Astrocyte (in vitro differentiated cells and primary cell): ENCODE results near the gene REEP3. TPM values are rescaled to one million over a fixed set of nuclear protein-coding genes. Genes with fewer than 3 reads are reported as not detected.

Experiments used
- DNase-seq: peaks from one replicate; pipeline ENCODE4 v3.0.0-alpha.2; 2010; ENCODE audit warnings: low read depth
- FAIRE-seq: peaks from 2 replicates; lab custom pipeline; 2011; peaks lifted over from hg19 to GRCh38; lab: Jason Lieb, UNC
- H2AFZ ChIP-seq: 2 replicates; pipeline ENCODE4 v1.6.0; 2012; ENCODE audit warnings: low read depth, low read length, inconsistent platforms
- H3K27ac ChIP-seq: 2 replicates; pipeline ENCODE4 v1.5.1; 2011; ENCODE audit warnings: low read depth, low read length, inconsistent platforms
- H3K27me3 ChIP-seq: 2 replicates; pipeline ENCODE4 v1.6.0; 2011; ENCODE audit warnings: low read length, inconsistent platforms; ENCODE audit not compliant: insufficient read depth
- H3K36me3 ChIP-seq: 2 replicates; pipeline ENCODE4 v1.5.1; 2011; ENCODE audit warnings: low read length, inconsistent platforms; ENCODE audit not compliant: insufficient read depth
- H3K4me1 ChIP-seq: 2 replicates; pipeline ENCODE4 v1.5.1; 2011; ENCODE audit warnings: low read length, inconsistent platforms; ENCODE audit not compliant: insufficient read depth
- H3K4me2 ChIP-seq: 2 replicates; pipeline ENCODE4 v1.6.0; 2012; ENCODE audit warnings: low read length, inconsistent platforms
- H3K4me3 ChIP-seq: 2 replicates; pipeline ENCODE4 v1.5.1; 2011; ENCODE audit warnings: low read depth, mild to moderate bottlenecking, low read length, inconsistent platforms; ENCODE audit not compliant: insufficient read depth
- H3K79me2 ChIP-seq: 2 replicates; pipeline ENCODE4 v1.6.0; 2012; ENCODE audit warnings: mild to moderate bottlenecking, low read length, inconsistent platforms; ENCODE audit not compliant: insufficient read depth
- H3K9ac ChIP-seq: 2 replicates; pipeline ENCODE4 v1.6.0; 2012; ENCODE audit warnings: mild to moderate bottlenecking, low read length, inconsistent platforms
- H3K9me3 ChIP-seq: 2 replicates; pipeline ENCODE4 v1.5.1; 2012; ENCODE audit warnings: low read depth, mild to moderate bottlenecking, low read length, inconsistent platforms; ENCODE audit not compliant: insufficient read depth
- H4K20me1 ChIP-seq: 2 replicates; pipeline ENCODE4 v1.6.0; 2012; ENCODE audit warnings: low read length, inconsistent platforms; ENCODE audit not compliant: insufficient read depth
- H3K27ac Mint-ChIP-seq: one replicate; pipeline ENCODE4 v1.8.0; 2021; ENCODE audit warnings: mild to moderate bottlenecking, mixed read lengths; ENCODE audit not compliant: unreplicated experiment
- H3K27me3 Mint-ChIP-seq: one replicate; pipeline ENCODE4 v1.8.0; 2021; ENCODE audit warnings: low read depth, mixed read lengths; ENCODE audit not compliant: unreplicated experiment
- H3K36me3 Mint-ChIP-seq: one replicate; pipeline ENCODE4 v1.8.0; 2021; ENCODE audit warnings: low read depth, mixed read lengths; ENCODE audit not compliant: unreplicated experiment
- H3K4me1 Mint-ChIP-seq: one replicate; pipeline ENCODE4 v1.8.0; 2021; ENCODE audit warnings: low read depth, mixed read lengths; ENCODE audit not compliant: unreplicated experiment
- H3K4me3 Mint-ChIP-seq: one replicate; pipeline ENCODE4 v1.8.0; 2021; ENCODE audit warnings: mild to moderate bottlenecking, moderate library complexity, mixed read lengths; ENCODE audit not compliant: unreplicated experiment
- H3K9me3 Mint-ChIP-seq: one replicate; pipeline ENCODE4 v1.8.0; 2021; ENCODE audit warnings: mild to moderate bottlenecking, mixed read lengths; ENCODE audit not compliant: unreplicated experiment
- CTCF ChIP-seq: IDR thresholded peaks from 2 replicates; pipeline ENCODE4 v1.5.1; 2011; ENCODE audit warnings: low read depth, mild to moderate bottlenecking, inconsistent platforms, low read length, moderate library complexity; ENCODE audit not compliant: insufficient read depth
- EZH2 ChIP-seq: IDR thresholded peaks from 2 replicates; pipeline ENCODE4 v1.6.1; 2012; ENCODE audit warnings: mild to moderate bottlenecking, low read length, inconsistent platforms; ENCODE audit not compliant: insufficient read depth
- total RNA-seq: library from RNA; stranded (reverse); gene quantifications from 2 replicates; pipeline ENCODE4 v1.2.1, GENCODE V29; 2021

Gene REEP3
- total RNA-seq, 1 donor from 2014 or later, result 44.6 TPM

- Histone ChIP-seq H3K36me3 (no peaks in the 10 kb centered on the region), H3K27ac (no peak overlapping the region), H3K4me1 (no peaks in the 10 kb centered on the region), H3K79me2 (peaks cover 94% of the 10 kb centered on the region), H3K4me2 (no peak overlapping the region), H3K27me3 (no peaks in the 10 kb centered on the region), H3K9ac (no peak overlapping the region), H3K4me3 (no peak overlapping the region), H4K20me1 (peaks cover 52% of the 10 kb centered on the region), H2AFZ (no peak overlapping the region), H3K9me3 (no peaks in the 10 kb centered on the region)
- H3K4me3 Mint-ChIP-seq, result no peak overlapping the region
- TF ChIP-seq CTCF, result no peak
- TF ChIP-seq EZH2, result no peak
- H3K27me3 Mint-ChIP-seq, result no peaks in the 10 kb centered on the region
- no peak for DNase-seq
- H3K36me3 Mint-ChIP-seq, result no peaks in the 10 kb centered on the region
- no peaks in the 10 kb centered on the region for H3K9me3 Mint-ChIP-seq
- H3K4me1 Mint-ChIP-seq, result peaks cover 7% of the 10 kb centered on the region
- H3K27ac Mint-ChIP-seq, result no peak overlapping the region
- FAIRE-seq, result no peak
Observed at GRCh38 chr10:63501954-63502353, 19.2 kb upstream of the REEP3 start.

GRCh38 chr10:63502832-63503231 is 18.4 kb upstream of the REEP3 start:
- Histone ChIP-seq H3K4me1 (no peaks in the 10 kb centered on the region), H3K36me3 (no peaks in the 10 kb centered on the region), H3K27ac (no peak overlapping the region), H3K9ac (no peak overlapping the region), H3K9me3 (no peaks in the 10 kb centered on the region), H4K20me1 (peaks cover 49% of the 10 kb centered on the region), H3K27me3 (no peaks in the 10 kb centered on the region), H2AFZ (no peak overlapping the region), H3K4me2 (no peak overlapping the region), H3K4me3 (no peak overlapping the region), H3K79me2 (peaks cover 93% of the 10 kb centered on the region)
- DNase-seq, result no peak
- no peaks in the 10 kb centered on the region for H3K27me3 Mint-ChIP-seq
- H3K36me3 Mint-ChIP-seq, result no peaks in the 10 kb centered on the region
- H3K4me1 Mint-ChIP-seq, result peaks cover 7% of the 10 kb centered on the region
- FAIRE-seq, result peak; percentile 26
- H3K4me3 Mint-ChIP-seq, result no peak overlapping the region
- TF ChIP-seq CTCF (no peak), EZH2 (no peak)
- H3K27ac Mint-ChIP-seq, result no peak overlapping the region
- H3K9me3 Mint-ChIP-seq, result no peaks in the 10 kb centered on the region

- no peak overlapping the region for H3K27ac Mint-ChIP-seq
- no peaks in the 10 kb centered on the region for H3K9me3 Mint-ChIP-seq
- TF ChIP-seq EZH2 (no peak), CTCF (no peak)
- H3K27me3 Mint-ChIP-seq, result no peaks in the 10 kb centered on the region
- Histone ChIP-seq H3K27ac (no peak overlapping the region), H3K79me2 (peaks cover 93% of the 10 kb centered on the region), H3K9me3 (no peaks in the 10 kb centered on the region), H3K4me2 (no peak overlapping the region), H3K4me3 (no peak overlapping the region), H4K20me1 (peaks cover 45% of the 10 kb centered on the region), H3K4me1 (no peaks in the 10 kb centered on the region), H2AFZ (no peak overlapping the region), H3K36me3 (no peaks in the 10 kb centered on the region), H3K9ac (no peak overlapping the region), H3K27me3 (no peaks in the 10 kb centered on the region)
- peaks cover 7% of the 10 kb centered on the region for H3K4me1 Mint-ChIP-seq
- FAIRE-seq (no peak), DNase-seq (no peak)
- H3K36me3 Mint-ChIP-seq, result no peaks in the 10 kb centered on the region
- no peak overlapping the region for H3K4me3 Mint-ChIP-seq
Observed at GRCh38 chr10:63503395-63503794, 17.8 kb upstream of the REEP3 start.
